Hematopoietic multipotent progenitor cell treated with erythropoietin and hydrocortisone succinate and interleukin-3 and kit ligand, for 15 days (in vitro differentiated cells): ENCODE measurements around the gene BCR.

Experiments used
- DNase-seq: peaks from one replicate; pipeline ENCODE4 v3.0.0-alpha.2; 2015; ENCODE audit warnings: low spot score

BCR gene

DNA sequence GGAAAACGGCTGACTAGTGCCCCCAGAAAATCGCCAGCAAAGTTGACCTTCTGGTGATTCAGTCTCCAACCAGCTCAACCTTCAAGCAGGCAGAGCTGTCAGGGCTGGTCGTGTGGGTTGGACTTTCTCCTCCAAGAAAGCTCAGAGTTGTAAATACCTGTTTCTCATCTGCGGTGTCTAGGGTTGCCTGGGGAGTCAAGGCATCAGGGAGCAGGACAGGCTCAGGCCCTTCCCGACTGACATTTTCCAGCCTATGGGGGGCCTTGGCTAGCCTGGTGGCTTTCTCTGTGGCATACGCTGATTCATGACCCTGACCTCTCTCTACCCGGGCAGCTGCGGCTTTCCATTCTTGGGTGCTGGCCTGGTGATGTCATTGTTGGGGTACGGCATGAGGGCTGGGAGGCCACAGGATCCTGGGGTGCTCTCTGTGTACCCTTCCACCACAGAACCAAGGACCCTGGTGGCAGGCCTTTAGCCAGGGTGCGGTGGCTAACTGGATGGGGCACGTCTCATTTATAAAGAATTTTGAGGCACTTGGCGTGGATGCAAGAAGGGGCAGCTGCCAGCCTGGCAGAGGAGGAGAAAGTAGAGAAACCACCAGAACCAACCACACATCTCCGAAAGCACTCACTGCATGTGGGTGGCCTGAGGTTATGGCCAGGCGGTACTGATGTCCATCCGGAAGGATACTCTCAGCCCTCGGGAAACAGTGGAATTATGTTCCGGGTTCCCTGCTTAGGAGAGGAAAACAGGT, 64.9 kb downstream of the BCR start:
- no peak for DNase-seq

DNA sequence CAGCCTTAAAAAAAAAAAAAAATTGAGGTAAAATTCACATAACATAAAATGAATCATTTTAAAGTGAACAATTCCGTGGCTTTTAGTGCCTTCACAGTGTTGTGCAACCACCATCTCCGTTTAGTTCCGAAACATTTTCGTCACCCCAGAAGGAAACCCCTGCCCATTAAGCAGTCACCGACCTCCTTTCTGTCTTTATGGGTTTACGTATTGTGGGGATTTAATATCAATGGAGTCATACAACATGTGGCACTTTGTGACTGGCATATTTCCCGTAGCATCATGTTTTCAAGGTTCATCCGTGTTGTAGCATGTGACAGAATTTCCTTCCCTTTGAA, 65.5 kb downstream of the BCR start:
- DNase-seq = no peak

DNA sequence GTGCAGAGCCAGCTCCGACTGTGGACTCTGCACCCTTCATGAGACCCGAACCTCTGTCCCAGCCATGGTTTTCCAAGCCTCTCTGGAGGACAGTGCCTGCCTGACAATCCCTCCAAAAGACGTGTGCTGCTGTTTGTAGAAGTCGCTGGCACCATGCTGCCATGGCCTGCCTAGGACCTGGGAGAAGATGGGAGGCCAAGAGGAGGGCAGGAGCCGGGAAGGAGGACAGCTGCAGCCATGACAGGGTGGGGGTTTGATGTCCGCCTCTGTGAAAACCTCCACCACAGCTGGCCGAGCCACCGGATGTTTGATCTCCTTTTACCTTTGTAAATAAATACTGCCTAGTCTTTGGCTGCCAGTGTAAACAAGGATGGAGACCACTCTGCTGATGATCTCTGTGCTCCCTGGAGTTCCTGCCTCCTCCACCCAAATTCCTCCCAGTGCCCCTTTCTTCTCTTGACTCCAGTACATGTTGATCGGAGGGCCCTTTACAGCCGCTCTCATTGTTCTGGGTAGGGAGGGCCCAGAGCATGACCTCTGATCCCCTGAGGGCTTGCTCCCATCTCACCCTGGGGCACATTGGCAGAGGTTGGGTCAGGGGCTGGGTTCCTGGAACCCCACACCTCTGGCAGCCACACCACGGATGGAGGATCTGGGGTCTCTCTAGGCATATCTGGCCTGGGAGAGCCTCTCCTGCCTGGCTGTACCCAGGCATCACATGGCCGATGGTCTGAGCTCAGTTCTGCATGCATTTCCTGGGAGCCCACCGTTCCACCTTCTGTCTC, 66.9 kb downstream of the BCR start:
- DNase-seq = no peak

DNA sequence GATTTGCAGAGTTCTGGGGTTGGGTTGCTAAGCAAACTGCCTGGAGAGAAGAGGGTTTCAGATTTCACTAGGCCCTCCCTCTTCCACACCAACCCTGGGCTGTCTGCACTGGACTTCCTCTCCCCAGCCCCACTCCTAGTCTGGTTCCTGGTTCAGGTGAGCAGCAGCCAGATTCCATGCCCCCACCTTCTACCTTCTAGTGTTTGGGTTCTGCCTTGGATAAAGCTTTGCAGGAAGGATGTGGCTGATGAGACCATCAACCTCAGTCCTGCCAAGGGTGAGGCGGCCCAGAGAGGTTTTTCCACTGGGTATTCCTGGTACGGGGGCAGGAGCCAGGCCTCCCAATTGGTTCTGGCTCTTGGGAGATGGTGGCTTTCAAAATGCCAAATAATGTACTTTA, 68.3 kb downstream of the BCR start:
- no peak for DNase-seq

DNA sequence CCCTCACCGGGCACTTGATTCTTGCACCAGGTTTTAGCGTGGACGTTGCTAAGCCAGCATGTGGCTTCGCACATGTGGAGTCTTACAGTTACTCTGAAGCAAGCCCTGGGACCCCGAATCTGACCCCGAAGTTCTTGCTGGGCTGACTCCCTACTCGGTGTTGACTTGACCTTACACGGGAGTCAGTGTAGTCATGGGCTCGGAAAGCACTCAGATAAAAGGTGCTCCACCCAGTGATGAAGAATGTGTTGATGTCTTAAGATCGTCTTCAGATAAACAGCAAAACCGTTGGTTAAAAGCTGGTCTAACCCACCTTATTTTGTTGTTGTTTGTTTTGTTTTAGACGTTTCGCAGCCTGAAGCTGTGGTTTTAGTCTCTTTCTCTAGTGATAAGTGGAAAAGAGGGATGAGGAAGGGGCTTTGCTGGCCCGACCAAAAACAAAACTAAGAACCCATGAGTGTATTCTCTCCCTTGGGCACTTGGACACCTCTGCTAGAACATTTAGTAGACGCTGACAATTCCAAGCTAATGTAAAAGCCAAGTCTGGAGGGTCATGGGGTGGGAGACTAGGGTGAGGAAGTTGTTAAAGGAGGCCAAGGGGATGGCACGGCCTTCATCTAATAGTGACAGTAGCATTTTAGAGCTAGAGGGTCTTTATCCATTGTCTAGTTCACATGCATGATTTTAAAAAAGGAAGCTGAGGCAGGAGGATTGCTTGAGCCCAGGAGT, 69.9 kb downstream of the BCR start:
- DNase-seq = no peak

DNA sequence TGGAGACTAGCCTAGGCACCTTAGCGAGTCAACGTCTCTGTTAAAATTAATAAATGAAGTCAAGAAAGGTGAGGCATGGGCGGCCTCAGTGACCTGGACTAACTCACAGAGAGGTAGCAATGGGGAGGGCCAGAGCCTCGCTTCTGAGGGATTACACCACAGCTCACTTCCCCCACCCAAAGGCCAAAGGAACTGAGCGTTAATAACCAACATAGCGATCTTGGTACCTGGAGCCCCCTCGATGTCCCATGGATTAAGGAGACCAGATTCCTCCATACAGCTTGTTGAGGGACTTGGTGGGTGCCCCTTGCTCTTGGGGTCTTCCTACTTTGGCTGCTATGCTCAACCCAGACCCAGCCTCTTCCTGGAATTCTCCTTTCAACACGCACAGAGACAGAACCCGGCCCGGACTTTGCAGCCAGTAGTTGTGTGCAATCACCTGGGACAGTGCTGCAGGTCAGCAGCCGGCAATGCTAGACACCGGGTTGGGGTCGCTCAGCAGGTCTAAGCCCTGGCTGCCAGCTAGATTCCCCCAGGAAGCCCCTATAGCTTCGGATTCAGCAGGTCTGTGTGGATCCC, 70.6 kb downstream of the BCR start:
- DNase-seq = no peak

DNA sequence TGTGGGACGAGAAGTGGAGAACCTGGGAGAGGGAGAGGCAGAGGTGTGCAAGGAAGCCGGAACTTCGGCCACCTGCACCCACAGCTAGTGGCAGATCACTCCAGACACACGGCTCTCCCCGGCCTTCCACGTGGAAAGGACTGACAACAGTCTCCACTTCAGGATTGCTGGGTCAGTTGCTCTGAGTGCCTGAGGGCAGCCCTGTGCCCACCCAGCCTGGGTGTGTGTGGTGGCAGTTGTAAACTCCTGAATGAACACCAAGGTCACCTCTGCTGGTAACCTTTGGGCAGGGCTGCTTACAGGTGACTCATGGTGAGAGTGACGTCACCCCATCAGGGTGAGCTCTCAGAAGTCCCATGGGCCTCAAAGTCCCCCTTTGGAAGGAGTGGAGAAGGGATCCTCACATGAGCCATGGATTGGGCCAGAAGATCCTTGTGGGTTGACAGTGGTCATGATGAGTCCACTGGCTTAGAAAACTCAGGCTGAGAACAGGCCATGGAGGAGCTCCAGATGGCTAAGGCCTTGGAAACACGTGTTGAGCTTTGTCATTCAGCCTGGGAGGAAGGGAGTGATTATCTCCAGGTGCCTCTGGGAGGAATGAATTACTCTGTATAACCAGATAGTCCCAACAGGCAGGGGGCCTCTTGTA, 71.3 kb downstream of the BCR start:
- DNase-seq = no peak

DNA sequence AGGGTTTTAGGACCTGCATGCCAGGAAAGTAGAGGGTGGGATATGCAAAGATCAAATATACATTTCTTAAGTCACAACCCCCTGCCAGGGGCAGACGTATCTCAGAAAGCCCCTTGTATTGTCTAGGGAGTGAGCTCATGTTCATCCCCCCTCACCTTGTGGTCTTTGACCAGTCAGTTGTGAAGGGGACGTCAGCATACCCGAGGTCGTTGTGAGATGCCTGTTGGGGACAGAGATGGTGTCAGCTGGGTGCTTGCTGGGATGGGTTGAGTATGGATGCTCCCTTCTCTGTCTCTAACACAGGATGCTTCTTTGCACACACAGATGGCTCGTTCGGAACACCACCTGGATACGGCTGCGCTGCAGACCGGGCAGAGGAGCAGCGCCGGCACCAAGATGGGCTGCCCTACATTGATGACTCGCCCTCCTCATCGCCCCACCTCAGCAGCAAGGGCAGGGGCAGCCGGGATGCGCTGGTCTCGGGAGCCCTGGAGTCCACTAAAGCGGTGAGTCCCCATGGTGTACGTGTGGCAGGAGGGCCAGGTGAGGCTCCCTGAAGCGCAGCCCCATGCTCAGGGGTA, 73.3 kb downstream of the BCR start:
- no peak for DNase-seq

DNA sequence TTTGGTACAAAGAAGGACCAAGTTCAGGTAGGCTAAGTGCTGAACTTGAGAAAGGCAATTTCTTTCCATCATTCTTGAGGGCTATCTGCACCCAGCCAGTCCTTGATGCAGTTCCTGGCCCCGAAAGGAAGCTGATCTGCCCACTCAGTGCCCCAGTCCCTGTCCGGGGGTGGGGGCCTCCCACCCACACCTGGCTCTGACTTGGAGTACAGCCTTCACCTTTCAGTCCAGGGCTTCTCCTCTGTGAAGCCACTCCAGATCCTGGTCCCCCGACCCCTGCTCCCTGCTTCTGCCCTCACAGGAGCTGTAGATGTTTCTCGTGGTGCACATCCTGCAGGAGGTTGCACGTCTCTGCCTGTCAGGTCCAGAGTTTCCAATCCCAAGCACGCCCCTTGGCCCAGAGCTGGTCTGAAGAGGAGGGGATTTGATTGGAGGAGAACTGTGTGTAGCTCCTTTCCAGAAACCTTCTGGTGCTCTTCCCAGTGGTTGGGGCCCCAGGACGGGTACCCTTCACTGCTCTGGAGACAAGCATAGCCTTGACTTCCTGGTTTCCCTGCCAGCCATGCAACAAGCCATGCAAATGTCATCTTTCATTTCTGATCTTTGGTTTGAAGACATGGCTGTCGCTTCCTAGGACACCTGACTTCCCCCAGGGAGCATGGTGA, 75.3 kb downstream of the BCR start:
- no peak for DNase-seq

DNA sequence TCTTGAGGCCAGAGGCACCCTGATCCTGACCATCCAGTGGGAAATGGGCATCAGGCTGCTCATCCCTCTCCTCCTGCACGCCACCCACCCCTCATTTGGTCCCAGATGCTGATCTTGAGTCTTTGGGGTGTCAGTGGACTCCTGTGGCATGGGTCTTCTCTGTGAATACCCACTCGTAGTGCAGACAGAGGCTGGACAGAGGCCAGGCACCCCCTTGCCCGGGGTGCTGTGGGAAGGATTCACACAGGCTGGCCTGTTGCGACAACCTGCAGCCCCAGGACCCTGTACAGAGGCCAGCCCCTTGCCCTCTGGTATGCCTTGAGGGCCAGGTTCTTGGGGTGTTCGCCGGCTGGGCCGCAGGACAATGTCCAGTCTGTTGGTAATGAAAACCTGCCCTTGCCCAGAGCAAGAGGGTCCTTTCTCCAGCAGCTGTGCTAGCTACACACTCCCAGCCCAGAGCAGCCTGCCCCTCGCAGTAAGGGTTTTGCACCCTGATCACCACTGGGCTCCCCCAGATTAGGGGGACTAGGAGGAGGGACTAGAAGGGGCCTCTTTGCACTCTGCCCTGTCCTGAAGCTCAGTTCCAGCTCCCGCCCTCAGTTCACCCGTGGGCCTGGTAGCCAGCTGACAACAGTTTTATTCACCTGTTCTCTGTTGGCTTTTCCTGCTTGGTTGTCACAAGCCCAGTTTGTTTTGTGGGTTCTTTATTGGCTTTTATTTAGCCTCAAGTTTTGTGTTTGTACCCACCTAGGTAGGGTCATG, 76.0 kb downstream of the BCR start:
- DNase-seq = no peak

DNA sequence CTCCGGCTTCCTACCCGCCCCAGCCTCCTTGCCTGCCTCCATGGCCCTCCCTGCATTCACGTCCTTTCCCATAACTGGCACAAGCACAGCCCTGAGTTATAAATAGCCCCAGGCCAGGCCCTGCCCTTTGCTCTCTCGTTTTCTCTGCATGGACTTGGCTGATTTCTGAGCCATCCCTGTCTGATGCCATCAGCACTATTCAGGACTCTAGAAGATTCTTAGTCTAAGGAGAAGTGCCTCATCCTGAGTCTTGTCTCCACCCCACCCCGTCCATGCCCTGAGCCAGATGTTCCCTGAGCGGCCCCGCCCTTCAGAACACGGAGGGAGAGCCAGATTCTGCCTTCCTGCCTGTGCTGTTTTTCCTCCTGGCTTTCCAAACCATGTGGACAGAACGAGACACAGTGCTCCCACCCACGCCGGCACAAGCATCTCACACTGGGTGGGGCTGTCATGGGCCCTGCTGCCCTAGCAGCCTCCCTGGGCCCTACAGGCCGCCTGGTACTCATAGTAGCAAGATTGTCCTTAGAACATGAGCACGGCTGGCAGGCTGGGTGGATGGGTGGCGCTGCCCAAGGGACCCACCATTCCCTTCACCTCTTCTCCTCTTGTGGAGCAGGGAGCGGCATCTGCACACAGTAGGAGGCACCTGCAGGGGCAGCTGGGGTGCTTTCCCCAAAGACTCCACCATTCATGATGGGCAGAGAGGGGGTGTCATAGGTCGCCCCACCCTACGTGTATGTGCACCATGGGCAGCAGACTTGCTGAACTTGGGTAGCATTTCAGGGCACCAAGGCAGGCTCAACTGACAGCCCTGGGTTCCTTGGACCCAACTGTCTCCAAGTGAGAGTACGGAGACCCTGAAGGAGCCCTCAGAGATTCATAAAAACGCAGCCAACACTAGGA, 76.9 kb downstream of the BCR start:
- DNase-seq = no peak

DNA sequence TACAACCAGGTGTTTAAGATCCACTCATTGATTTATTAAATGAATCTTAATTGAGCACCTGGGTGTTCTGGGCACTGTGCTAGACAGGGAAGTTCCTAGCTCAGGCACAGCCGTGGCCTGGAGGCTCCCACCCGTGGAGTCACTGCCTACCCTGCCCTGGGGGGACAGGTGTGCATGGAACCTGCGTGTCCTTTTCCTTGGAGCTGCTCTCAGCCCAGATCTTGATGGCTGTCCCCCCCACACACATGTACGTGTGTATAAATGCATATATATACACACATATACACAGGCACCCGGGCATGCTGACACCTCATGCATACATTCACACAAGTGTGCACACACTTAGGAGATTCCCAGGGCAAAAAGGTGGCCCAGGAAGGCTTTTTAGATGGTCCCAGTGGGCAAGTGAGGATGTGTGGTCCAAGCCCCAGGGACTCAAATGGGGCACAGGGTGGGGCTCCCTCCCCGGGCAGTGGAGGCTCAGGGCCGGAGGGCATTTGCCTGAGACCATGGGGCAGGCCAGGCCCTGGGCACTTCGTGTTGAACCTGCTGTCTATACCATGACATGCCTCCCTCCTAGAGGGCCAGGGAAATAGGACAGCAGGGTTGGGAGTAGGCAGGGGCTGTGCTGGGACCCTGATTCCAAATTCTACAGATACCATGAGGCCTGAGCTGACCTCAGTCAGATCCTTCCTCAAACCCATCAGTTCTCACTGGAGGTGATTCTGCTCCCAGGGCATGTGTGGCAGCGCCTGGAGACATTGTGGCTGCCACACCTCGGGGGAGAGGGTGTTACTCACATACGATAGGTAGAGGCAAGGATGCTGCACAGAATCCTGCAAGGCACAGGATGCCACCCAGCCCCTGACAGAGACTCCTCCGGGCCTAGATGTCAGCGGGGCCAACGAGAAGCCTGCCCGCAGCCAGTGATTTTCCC, 77.8 kb downstream of the BCR start:
- DNase-seq = no peak

DNA sequence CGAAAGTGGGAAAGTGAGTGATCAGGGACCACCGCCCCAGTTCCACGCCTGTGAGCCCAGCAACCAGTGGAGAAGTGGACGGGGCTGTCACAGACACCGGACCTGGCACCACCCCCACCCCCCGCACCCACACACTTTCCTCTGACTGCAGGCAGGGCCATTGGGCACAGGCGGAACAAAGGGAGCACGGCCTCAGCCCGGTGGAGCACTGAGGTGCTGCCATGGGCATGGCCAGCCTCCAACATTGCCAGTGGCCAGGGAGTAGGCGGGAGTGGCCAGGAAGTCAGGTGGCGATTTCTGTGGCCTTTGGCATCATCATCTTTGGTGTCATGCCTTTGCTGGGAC, 78.5 kb downstream of the BCR start:
- DNase-seq = no peak

DNA sequence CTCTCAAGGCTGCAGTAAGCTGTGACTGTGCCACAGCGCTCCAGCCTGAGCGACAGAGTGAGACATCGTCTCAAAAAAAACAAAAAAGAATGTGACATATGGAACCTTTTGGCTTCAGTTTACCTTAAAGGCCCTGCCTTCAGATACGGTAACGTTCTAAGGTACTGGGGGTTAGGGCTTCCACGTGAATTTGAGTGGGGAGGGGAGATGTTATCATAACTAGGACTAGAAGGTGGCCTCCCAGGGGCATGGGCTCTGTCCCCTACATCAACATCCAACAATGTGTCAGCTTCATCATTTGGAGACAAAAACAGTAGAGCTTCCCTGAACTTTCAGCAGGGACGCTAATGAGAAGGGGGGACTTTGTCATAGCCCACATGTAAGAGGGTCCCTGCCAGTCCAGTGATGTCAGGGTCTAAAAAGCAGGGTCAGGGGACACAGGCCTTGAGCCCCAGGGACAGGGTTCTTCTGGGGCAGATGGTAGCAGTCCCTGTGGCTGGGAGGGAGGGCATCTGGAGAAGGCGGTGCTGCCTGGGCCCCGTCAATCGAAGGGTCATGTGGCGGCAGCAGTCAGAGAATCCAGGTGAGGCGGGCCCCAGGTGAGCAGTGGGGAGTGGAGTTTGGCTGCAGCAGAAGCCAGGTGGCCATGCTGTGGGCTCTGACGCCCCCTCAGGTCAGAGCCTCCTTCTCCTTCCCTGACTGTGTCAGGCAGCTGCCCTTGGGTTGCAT, 79.8 kb downstream of the BCR start:
- no peak for DNase-seq

DNA sequence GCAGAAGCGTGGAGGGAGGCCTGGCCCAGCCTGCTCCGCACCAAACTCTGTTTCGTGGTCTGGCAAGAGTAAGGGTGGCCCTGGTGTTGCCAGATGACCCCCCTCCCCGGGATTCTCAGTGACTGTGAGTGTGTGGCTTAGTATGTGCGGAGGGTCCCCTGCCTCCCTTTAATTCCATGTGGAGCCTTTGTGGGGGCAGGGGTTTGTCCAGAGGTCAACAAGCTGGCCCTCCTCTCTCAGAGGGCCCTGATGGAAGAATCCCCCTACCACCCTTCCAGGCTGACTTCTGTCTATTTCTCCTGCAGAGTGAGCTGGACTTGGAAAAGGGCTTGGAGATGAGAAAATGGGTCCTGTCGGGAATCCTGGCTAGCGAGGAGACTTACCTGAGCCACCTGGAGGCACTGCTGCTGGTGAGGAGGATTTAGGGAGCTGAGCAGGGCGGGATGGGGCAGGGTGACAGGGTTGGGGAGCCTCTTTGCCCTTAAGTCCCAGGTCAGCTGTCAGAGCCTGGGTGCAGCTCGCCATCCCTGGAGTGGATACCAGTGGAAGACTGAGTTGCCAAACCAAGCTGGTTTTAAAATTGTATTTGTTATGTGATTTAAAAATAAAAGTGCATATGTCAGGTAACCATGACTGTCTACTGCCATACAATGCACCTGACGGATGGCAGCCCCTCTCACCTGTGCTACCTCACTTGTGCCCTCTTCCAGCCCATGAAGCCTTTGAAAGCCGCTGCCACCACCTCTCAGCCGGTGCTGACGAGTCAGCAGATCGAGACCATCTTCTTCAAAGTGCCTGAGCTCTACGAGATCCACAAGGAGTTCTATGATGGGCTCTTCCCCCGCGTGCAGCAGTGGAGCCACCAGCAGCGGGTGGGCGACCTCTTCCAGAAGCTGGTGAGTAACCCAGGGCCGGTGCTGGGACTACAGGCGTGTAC, 80.6 kb downstream of the BCR start:
- no peak for DNase-seq

DNA sequence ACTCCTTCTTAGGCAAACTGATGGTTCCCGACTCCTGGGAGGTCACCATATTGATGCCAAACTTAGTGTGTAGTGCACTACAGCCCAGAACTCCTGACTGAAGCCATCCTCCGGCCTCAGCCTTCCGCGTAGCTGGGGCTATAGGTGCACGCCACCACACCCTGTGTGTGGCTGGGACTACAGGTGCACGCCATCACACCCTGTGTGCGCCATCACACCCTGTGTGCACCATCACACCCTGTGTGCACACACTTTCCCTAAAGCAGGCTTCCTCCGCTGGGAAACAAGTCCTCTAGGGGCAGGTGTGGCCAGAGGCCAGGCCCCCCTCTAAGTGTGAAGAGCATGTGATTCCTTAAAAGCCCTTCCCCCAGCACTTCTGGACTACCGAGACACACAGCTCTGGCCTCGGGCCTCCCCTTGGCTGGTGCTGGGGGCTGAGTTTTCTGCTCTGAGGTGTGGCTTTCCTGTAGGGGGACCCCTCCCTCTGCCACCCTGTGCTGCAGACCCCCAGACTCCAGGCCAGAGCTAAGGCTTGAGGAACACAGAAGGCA, 81.7 kb downstream of the BCR start:
- no peak for DNase-seq
